Mesenchymal stem cell (in vitro differentiated cells and primary cell): Measurements from ENCODE around the gene FNIP2.

Experiments used
- DNase-seq: peaks from one replicate; pipeline ENCODE4 v3.0.0-alpha.2; 2013
- H2AFZ ChIP-seq: one replicate; pipeline ENCODE4 v1.6.1; 2013; ENCODE audit warnings: low read depth, mild to moderate bottlenecking, control low read depth, inconsistent platforms, low read length, moderate library complexity
- H2AK5ac ChIP-seq: 2 replicates; pipeline ENCODE4 v1.6.1; 2013; ENCODE audit warnings: low read length, moderate library complexity, mild to moderate bottlenecking, inconsistent platforms; ENCODE audit not compliant: severe bottlenecking
- H2BK120ac ChIP-seq: one replicate; pipeline ENCODE4 v1.6.1; 2013; ENCODE audit warnings: low read depth, mild to moderate bottlenecking, inconsistent platforms, low read length, moderate library complexity
- H2BK12ac ChIP-seq, 2 experiments: one replicate each; pipeline ENCODE4 v1.6.1; 2013; ENCODE audit warnings: inconsistent platforms in 2 of 2, low read length in 2 of 2, mild to moderate bottlenecking in 2 of 2, moderate library complexity in 2 of 2, control low read depth in 1 of 2
- H2BK15ac ChIP-seq: one replicate; pipeline ENCODE4 v1.6.1; 2013; ENCODE audit warnings: mild to moderate bottlenecking, low read depth, inconsistent platforms; ENCODE audit not compliant: poor library complexity, severe bottlenecking
- H2BK5ac ChIP-seq: 2 replicates; pipeline ENCODE4 v1.6.1; 2013; ENCODE audit warnings: low read depth, mild to moderate bottlenecking, low read length, control low read depth, inconsistent platforms; ENCODE audit not compliant: poor library complexity, severe bottlenecking
- H3K14ac ChIP-seq, 2 experiments: one replicate each; pipeline ENCODE4 v1.6.1; 2013; ENCODE audit warnings: inconsistent platforms in 2 of 2, low read length in 2 of 2, control low read depth in 1 of 2, mild to moderate bottlenecking in 1 of 2, moderate library complexity in 1 of 2
- H3K18ac ChIP-seq, 2 experiments: one replicate each; pipeline ENCODE4 v1.6.1; 2013; ENCODE audit warnings: inconsistent platforms in 2 of 2, low read length in 2 of 2, control low read depth in 1 of 2, low read depth in 1 of 2, mild to moderate bottlenecking in 1 of 2
- H3K23ac ChIP-seq, 2 experiments: one replicate each; pipeline ENCODE4 v1.6.1; 2013; ENCODE audit warnings: inconsistent platforms in 2 of 2, low read length in 2 of 2, mild to moderate bottlenecking in 2 of 2, moderate library complexity in 2 of 2, control low read depth in 1 of 2
- H3K27ac ChIP-seq: 2 replicates; pipeline ENCODE4 v1.5.1; 2013; ENCODE audit warnings: mild to moderate bottlenecking, moderate library complexity, low read length, control low read depth, inconsistent platforms; ENCODE audit not compliant: poor library complexity, severe bottlenecking
- H3K27me3 ChIP-seq, 2 experiments: 2 replicates each; pipeline versions ENCODE4 v1.6.1 to v1.7.0; 2013; ENCODE audit warnings: low read length in 2 of 2, mild to moderate bottlenecking in 2 of 2, moderate library complexity in 2 of 2, control low read depth in 1 of 2, inconsistent platforms in 1 of 2; ENCODE audit not compliant: control insufficient read depth in 1 of 2, insufficient read depth in 1 of 2
- H3K36me3 ChIP-seq, 2 experiments: 2 replicates each; pipeline versions ENCODE4 v1.6.1 to v1.7.0; 2013; ENCODE audit warnings: low read length in 2 of 2, control low read depth in 1 of 2, inconsistent platforms in 1 of 2, low read depth in 1 of 2, mild to moderate bottlenecking in 1 of 2; ENCODE audit not compliant: insufficient read depth in 2 of 2, control insufficient read depth in 1 of 2
- H3K4ac ChIP-seq, 2 experiments: one replicate each; pipeline ENCODE4 v1.6.1; 2013; ENCODE audit warnings: inconsistent platforms in 2 of 2, low read length in 2 of 2, mild to moderate bottlenecking in 2 of 2, moderate library complexity in 2 of 2, control low read depth in 1 of 2, low read depth in 1 of 2
- H3K4me1 ChIP-seq: 2 replicates; pipeline ENCODE4 v1.6.1; 2013; ENCODE audit warnings: low read depth, low read length, control low read depth; ENCODE audit not compliant: control insufficient read depth, insufficient read depth
- H3K4me2 ChIP-seq: 2 replicates; pipeline ENCODE4 v1.6.1; 2013; ENCODE audit warnings: low read length, mild to moderate bottlenecking, inconsistent platforms; ENCODE audit not compliant: poor library complexity, severe bottlenecking
- H3K4me3 ChIP-seq, 2 experiments: 2 replicates each; pipeline versions ENCODE4 v1.5.1 to v1.7.0; 2013; ENCODE audit warnings: low read length in 2 of 2, mild to moderate bottlenecking in 2 of 2, control low read depth in 1 of 2, low read depth in 1 of 2; ENCODE audit not compliant: insufficient read depth in 1 of 2
- H3K79me1 ChIP-seq: replicated peaks from 2 replicates; pipeline ENCODE4 v1.6.1; 2013; ENCODE audit warnings: mild to moderate bottlenecking, control low read depth, low read length, inconsistent platforms; ENCODE audit not compliant: poor library complexity, severe bottlenecking
- H3K9ac ChIP-seq: 2 replicates; pipeline ENCODE4 v1.7.0; 2013; ENCODE audit warnings: mild to moderate bottlenecking, low read length, moderate library complexity
- H3K9me3 ChIP-seq: 2 replicates; pipeline ENCODE4 v1.7.0; 2013; ENCODE audit warnings: mild to moderate bottlenecking, low read length; ENCODE audit not compliant: control insufficient read depth
- H4K8ac ChIP-seq: one replicate; pipeline ENCODE4 v1.6.1; 2013; ENCODE audit warnings: inconsistent platforms, mild to moderate bottlenecking, low read length, moderate library complexity
- H4K91ac ChIP-seq: one replicate; pipeline ENCODE4 v1.6.1; 2013; ENCODE audit warnings: mild to moderate bottlenecking, low read length, inconsistent platforms
- WGBS: methylation state at CpG from one replicate; pipeline ENCODE4 v1.1.7; 2013; ENCODE audit warnings: mixed read lengths; 5-methylcytosine and 5-hydroxymethylcytosine counted together

FNIP2 gene

GRCh38 chr4:158861281-158861680, 92.5 kb downstream of the FNIP2 start:
- no peak overlapping the region for H3K27ac ChIP-seq
- H2AK5ac ChIP-seq = no peak overlapping the region
- no peaks in the 10 kb centered on the region for H3K4me1 ChIP-seq
- H3K36me3 ChIP-seq = peaks cover 6 to 67% of the 10 kb centered on the region in 2 experiments
- H3K9me3 ChIP-seq = no peaks in the 10 kb centered on the region
- no peak overlapping the region for H3K4me3 ChIP-seq
- no peak for DNase-seq
- H2BK5ac ChIP-seq = no peak overlapping the region
- H3K27me3 ChIP-seq = no peaks in the 10 kb centered on the region
- no peak overlapping the region for H3K18ac ChIP-seq
- H2BK15ac ChIP-seq = no peak overlapping the region
- no peak overlapping the region for H4K91ac ChIP-seq
- no peaks in the 10 kb centered on the region for H3K79me1 ChIP-seq
- H2BK120ac ChIP-seq = no peak overlapping the region
- no peak overlapping the region for H3K4ac ChIP-seq
- no peak overlapping the region for H3K14ac ChIP-seq
- no peak overlapping the region for H2AFZ ChIP-seq
- no peak overlapping the region for H3K4me2 ChIP-seq
- whole genome bisulfite sequencing = 100% methylated on average over 3 of the region's 3 CpGs
- no peak overlapping the region for H2BK12ac ChIP-seq
- H4K8ac ChIP-seq = no peak overlapping the region
- H3K23ac ChIP-seq = no peak overlapping the region
- H3K9ac ChIP-seq = no peak overlapping the region

- Histone ChIP-seq H2BK120ac (no peak overlapping the region), H3K4me1 (no peaks in the 10 kb centered on the region), H2BK15ac (no peak overlapping the region), H3K9ac (no peak overlapping the region), H2AFZ (no peak overlapping the region), H4K8ac (no peak overlapping the region), H3K36me3 (peaks cover 6 to 68% of the 10 kb centered on the region in 2 experiments), H3K4ac (no peak overlapping the region), H3K18ac (no peak overlapping the region), H2BK5ac (no peak overlapping the region), H3K4me2 (no peak overlapping the region), H3K4me3 (no peak overlapping the region), H3K23ac (no peak overlapping the region), H2AK5ac (no peak overlapping the region), H2BK12ac (no peak overlapping the region), H3K9me3 (no peaks in the 10 kb centered on the region), H3K14ac (no peak overlapping the region), H3K79me1 (no peaks in the 10 kb centered on the region), H4K91ac (no peak overlapping the region), H3K27ac (no peak overlapping the region), H3K27me3 (no peaks in the 10 kb centered on the region)
- 100% methylated on average over 2 of the region's 3 CpGs for WGBS
- DNase-seq = no peak
Measured at GRCh38 chr4:158861766-158862165, 92.9 kb downstream of the FNIP2 start.

GRCh38 chr4:158863296-158863695, 94.5 kb downstream of the FNIP2 start:
- Histone ChIP-seq H3K79me1 (no peaks in the 10 kb centered on the region), H2BK5ac (no peak overlapping the region), H2BK15ac (no peak overlapping the region), H3K27ac (no peak overlapping the region), H3K14ac (no peak overlapping the region), H2BK12ac (no peak overlapping the region), H2BK120ac (no peak overlapping the region), H3K4ac (no peak overlapping the region), H3K9ac (no peak overlapping the region), H2AK5ac (no peak overlapping the region), H3K9me3 (no peaks in the 10 kb centered on the region), H4K8ac (no peak overlapping the region), H3K4me1 (no peaks in the 10 kb centered on the region), H3K4me3 (no peak overlapping the region), H3K4me2 (no peak overlapping the region), H3K23ac (no peak overlapping the region), H3K27me3 (no peaks in the 10 kb centered on the region), H2AFZ (no peak overlapping the region), H4K91ac (no peak overlapping the region), H3K18ac (no peak overlapping the region), H3K36me3 (peaks cover 14 to 83% of the 10 kb centered on the region in 2 experiments)
- WGBS = 95% methylated on average over 5 of the region's 5 CpGs
- no peak for DNase-seq

- no peak overlapping the region for H2BK12ac ChIP-seq
- no peak for DNase-seq
- no peak overlapping the region for H2BK5ac ChIP-seq
- no peak overlapping the region for H4K8ac ChIP-seq
- no peak overlapping the region for H3K4ac ChIP-seq
- no peak overlapping the region for H3K14ac ChIP-seq
- H3K9me3 ChIP-seq = no peaks in the 10 kb centered on the region
- WGBS = 100% methylated on average over 2 of the region's 5 CpGs
- no peak overlapping the region for H3K9ac ChIP-seq
- no peak overlapping the region for H2BK15ac ChIP-seq
- no peak overlapping the region for H3K23ac ChIP-seq
- H3K18ac ChIP-seq = no peak overlapping the region
- H4K91ac ChIP-seq = no peak overlapping the region
- no peaks in the 10 kb centered on the region for H3K27me3 ChIP-seq
- H3K4me1 ChIP-seq = peaks cover 2% of the 10 kb centered on the region
- no peak overlapping the region for H3K27ac ChIP-seq
- H2BK120ac ChIP-seq = no peak overlapping the region
- H3K79me1 ChIP-seq = no peaks in the 10 kb centered on the region
- H3K4me2 ChIP-seq = no peak overlapping the region
- no peak overlapping the region for H2AK5ac ChIP-seq
- H3K36me3 ChIP-seq = peaks cover 34 to 91% of the 10 kb centered on the region in 2 experiments
- H3K4me3 ChIP-seq = no peak overlapping the region
- H2AFZ ChIP-seq = no peak overlapping the region
Measured at GRCh38 chr4:158865520-158866177, 96.8 kb downstream of the FNIP2 start.
